OCI-LY7 (cell line): ENCODE data around the gene RBMS2.

ENCODE experiments used
- CTCF ChIP-seq: fragments of 200-600 bp; sonication (generic); conservative IDR thresholded peaks from 2 replicates; pipeline ENCODE4 v1.5.1; 2014; ENCODE audit warnings: mild to moderate bottlenecking, antibody characterized with exemption, low read length, moderate library complexity, mixed read lengths
- EZH2phosphoT487 ChIP-seq: fragments of 200-600 bp; sonication (generic); IDR thresholded peaks from 2 replicates; pipeline ENCODE4 v1.6.1; 2018; ENCODE audit warnings: low read depth, borderline replicate concordance, mild to moderate bottlenecking, mixed run types, antibody characterized with exemption, low read length, moderate library complexity, mixed read lengths

DNA sequence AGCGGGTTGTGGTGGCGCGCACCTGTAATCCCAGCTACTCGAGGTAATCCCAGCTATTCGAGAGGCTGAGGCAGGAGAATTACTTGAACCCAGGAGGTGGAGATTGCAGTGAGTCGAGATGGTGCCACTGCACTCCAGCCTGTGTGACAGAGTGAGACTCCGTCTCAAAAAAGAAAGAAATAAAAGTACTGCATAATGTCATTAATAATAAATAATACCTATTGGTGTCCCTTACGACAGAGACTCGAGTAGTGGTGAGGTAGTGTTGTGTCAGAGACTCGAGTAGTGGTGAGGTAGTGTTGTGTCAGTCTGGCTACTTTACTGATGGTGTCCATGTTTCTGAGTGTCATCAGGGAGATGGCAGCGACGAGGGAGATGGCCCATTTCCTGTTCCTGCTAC lies 34.9 kb upstream of the RBMS2 start:
- TF ChIP-seq CTCF (no peak), EZH2phosphoT487 (no peak)
